IPS-20b (cell line): Measurements from ENCODE around the gene MAGI2.
"Not testable (repeated sequence)": the region's sequence is repeated elsewhere in the genome, so short reads cannot be mapped to it uniquely, and the experiment has no call there.

Experiments
- H3K27ac ChIP-seq: one replicate; pipeline ENCODE4 v1.5.1; 2013; ENCODE audit warnings: low read length
- H3K27me3 ChIP-seq: 2 replicates; pipeline ENCODE4 v1.6.1; 2013; ENCODE audit warnings: mild to moderate bottlenecking, low read length, inconsistent platforms; ENCODE audit not compliant: insufficient read depth
- H3K36me3 ChIP-seq: 2 replicates; pipeline ENCODE4 v1.6.1; 2013; ENCODE audit warnings: low read depth, mild to moderate bottlenecking, inconsistent platforms, low read length, moderate library complexity; ENCODE audit not compliant: insufficient read depth
- H3K4me1 ChIP-seq: 2 replicates; pipeline ENCODE4 v1.6.1; 2013; ENCODE audit warnings: mild to moderate bottlenecking, control low read depth, inconsistent platforms, low read length, moderate library complexity; ENCODE audit not compliant: insufficient read depth
- H3K4me3 ChIP-seq: 2 replicates; pipeline ENCODE4 v1.5.1; 2013; ENCODE audit warnings: mild to moderate bottlenecking, low read length, inconsistent platforms
- H3K9ac ChIP-seq: 2 replicates; pipeline ENCODE4 v1.6.1; 2013; ENCODE audit warnings: low read depth, mild to moderate bottlenecking, inconsistent platforms, low read length, moderate library complexity
- H3K9me3 ChIP-seq: 2 replicates; pipeline ENCODE4 v1.6.1; 2013; ENCODE audit warnings: mild to moderate bottlenecking, low read depth, low read length, inconsistent platforms; ENCODE audit not compliant: insufficient read depth

MAGI2 gene

GRCh38 chr7:79008786-79009185, 444.7 kb downstream of the MAGI2 start:
- no peaks in the 10 kb centered on the region for H3K27me3 ChIP-seq
- no peaks in the 10 kb centered on the region for H3K9me3 ChIP-seq
- H3K27ac ChIP-seq, result no peak overlapping the region
- no peaks in the 10 kb centered on the region for H3K4me1 ChIP-seq
- H3K36me3 ChIP-seq, result no peaks in the 10 kb centered on the region
- H3K9ac ChIP-seq, result no peak overlapping the region
- H3K4me3 ChIP-seq, result no peak overlapping the region

GRCh38 chr7:78996013-78996412, 457.5 kb downstream of the MAGI2 start:
- no peaks in the 10 kb centered on the region for H3K4me1 ChIP-seq

GRCh38 chr7:78993341-78993740, 460.1 kb downstream of the MAGI2 start:
- H3K9ac ChIP-seq, result no peak overlapping the region
- no peaks in the 10 kb centered on the region for H3K36me3 ChIP-seq
- no peaks in the 10 kb centered on the region for H3K4me1 ChIP-seq
- no peaks in the 10 kb centered on the region for H3K27me3 ChIP-seq
- H3K9me3 ChIP-seq, result no peaks in the 10 kb centered on the region
- H3K4me3 ChIP-seq, result no peak overlapping the region
- H3K27ac ChIP-seq, result no peak overlapping the region

More at GRCh38 chr7:78996013-78996412, 457.5 kb downstream of the MAGI2 start:
- no peaks in the 10 kb centered on the region for H3K27me3 ChIP-seq
- no peaks in the 10 kb centered on the region for H3K36me3 ChIP-seq
- H3K4me3 ChIP-seq, result no peak overlapping the region
- H3K9ac ChIP-seq, result no peak overlapping the region
- no peaks in the 10 kb centered on the region for H3K9me3 ChIP-seq
- no peak overlapping the region for H3K27ac ChIP-seq

GRCh38 chr7:78985509-78985908, 468.0 kb downstream of the MAGI2 start:
- Histone ChIP-seq H3K27me3 (no peaks in the 10 kb centered on the region), H3K4me1 (no peaks in the 10 kb centered on the region), H3K9ac (no peak overlapping the region), H3K4me3 (no peak overlapping the region), H3K27ac (no peak overlapping the region), H3K36me3 (no peaks in the 10 kb centered on the region), H3K9me3 (no peaks in the 10 kb centered on the region)

- Histone ChIP-seq H3K27me3 (no peaks in the 10 kb centered on the region), H3K4me3 (no peak overlapping the region), H3K9ac (no peak overlapping the region), H3K9me3 (no peaks in the 10 kb centered on the region), H3K36me3 (no peaks in the 10 kb centered on the region), H3K27ac (no peak overlapping the region), H3K4me1 (no peaks in the 10 kb centered on the region)
These were observed 470.0 kb downstream of the MAGI2 start for GRCh38 chr7:78983483-78983882.

GRCh38 chr7:78970440-78970916, 483.0 kb downstream of the MAGI2 start:
- Histone ChIP-seq H3K4me3 (no peak overlapping the region), H3K9ac (no peak overlapping the region), H3K27ac (no peak overlapping the region), H3K36me3 (no peaks in the 10 kb centered on the region), H3K4me1 (no peaks in the 10 kb centered on the region), H3K9me3 (no peaks in the 10 kb centered on the region), H3K27me3 (no peaks in the 10 kb centered on the region)

- Histone ChIP-seq H3K36me3 (no peaks in the 10 kb centered on the region), H3K27me3 (no peaks in the 10 kb centered on the region), H3K4me3 (no peak overlapping the region), H3K4me1 (no peaks in the 10 kb centered on the region), H3K9ac (no peak overlapping the region), H3K27ac (no peak overlapping the region), H3K9me3 (no peaks in the 10 kb centered on the region)
These were observed 484.5 kb downstream of the MAGI2 start for GRCh38 chr7:78968951-78969350.

GRCh38 chr7:78967561-78967960, 485.9 kb downstream of the MAGI2 start:
- H3K9ac ChIP-seq, H3K27me3 ChIP-seq, H3K27ac ChIP-seq, H3K4me1 ChIP-seq, H3K9me3 ChIP-seq, H3K4me3 ChIP-seq, H3K36me3 ChIP-seq: not testable (repeated sequence)

GRCh38 chr7:78967046-78967445, 486.4 kb downstream of the MAGI2 start:
- H3K4me3 ChIP-seq, result no peak overlapping the region
- H3K9me3 ChIP-seq, result no peaks in the 10 kb centered on the region
- no peak overlapping the region for H3K9ac ChIP-seq
- no peaks in the 10 kb centered on the region for H3K27me3 ChIP-seq
- H3K36me3 ChIP-seq, result no peaks in the 10 kb centered on the region
- no peak overlapping the region for H3K27ac ChIP-seq
- H3K4me1 ChIP-seq, result no peaks in the 10 kb centered on the region

GRCh38 chr7:78959477-78959876, 494.0 kb downstream of the MAGI2 start:
- H3K9ac ChIP-seq, result no peak overlapping the region
- no peak overlapping the region for H3K27ac ChIP-seq
- no peak overlapping the region for H3K4me3 ChIP-seq
- H3K4me1 ChIP-seq, result no peaks in the 10 kb centered on the region
- no peaks in the 10 kb centered on the region for H3K9me3 ChIP-seq
- H3K36me3 ChIP-seq, result no peaks in the 10 kb centered on the region
- H3K27me3 ChIP-seq, result no peaks in the 10 kb centered on the region

- no peaks in the 10 kb centered on the region for H3K4me1 ChIP-seq
- H3K27me3 ChIP-seq, result no peaks in the 10 kb centered on the region
- no peak overlapping the region for H3K27ac ChIP-seq
- H3K9me3 ChIP-seq, result no peaks in the 10 kb centered on the region
- H3K36me3 ChIP-seq, result no peaks in the 10 kb centered on the region
- H3K4me3 ChIP-seq, result no peak overlapping the region
- no peak overlapping the region for H3K9ac ChIP-seq
These were observed 498.1 kb downstream of the MAGI2 start for GRCh38 chr7:78955329-78955728.

- H3K36me3 ChIP-seq, result no peaks in the 10 kb centered on the region
- no peaks in the 10 kb centered on the region for H3K27me3 ChIP-seq
- H3K4me1 ChIP-seq, result no peaks in the 10 kb centered on the region
- H3K9me3 ChIP-seq, result no peaks in the 10 kb centered on the region
- H3K4me3 ChIP-seq, result no peak overlapping the region
- H3K9ac ChIP-seq, result no peak overlapping the region
- no peak overlapping the region for H3K27ac ChIP-seq
These were observed 499.6 kb downstream of the MAGI2 start for GRCh38 chr7:78953726-78954363.
